Inflammatory macrophage (primary cell): ENCODE data around the gene FAM222B.
"Not testable (repeated sequence)": the region's sequence is repeated elsewhere in the genome, so short reads cannot be mapped to it uniquely, and the experiment has no call there.

Source experiments
- DNase-seq, 2 donors: peaks; one replicate each; pipeline ENCODE4 v3.0.0-alpha.2; 2020 to 2022

FAM222B gene

DNA sequence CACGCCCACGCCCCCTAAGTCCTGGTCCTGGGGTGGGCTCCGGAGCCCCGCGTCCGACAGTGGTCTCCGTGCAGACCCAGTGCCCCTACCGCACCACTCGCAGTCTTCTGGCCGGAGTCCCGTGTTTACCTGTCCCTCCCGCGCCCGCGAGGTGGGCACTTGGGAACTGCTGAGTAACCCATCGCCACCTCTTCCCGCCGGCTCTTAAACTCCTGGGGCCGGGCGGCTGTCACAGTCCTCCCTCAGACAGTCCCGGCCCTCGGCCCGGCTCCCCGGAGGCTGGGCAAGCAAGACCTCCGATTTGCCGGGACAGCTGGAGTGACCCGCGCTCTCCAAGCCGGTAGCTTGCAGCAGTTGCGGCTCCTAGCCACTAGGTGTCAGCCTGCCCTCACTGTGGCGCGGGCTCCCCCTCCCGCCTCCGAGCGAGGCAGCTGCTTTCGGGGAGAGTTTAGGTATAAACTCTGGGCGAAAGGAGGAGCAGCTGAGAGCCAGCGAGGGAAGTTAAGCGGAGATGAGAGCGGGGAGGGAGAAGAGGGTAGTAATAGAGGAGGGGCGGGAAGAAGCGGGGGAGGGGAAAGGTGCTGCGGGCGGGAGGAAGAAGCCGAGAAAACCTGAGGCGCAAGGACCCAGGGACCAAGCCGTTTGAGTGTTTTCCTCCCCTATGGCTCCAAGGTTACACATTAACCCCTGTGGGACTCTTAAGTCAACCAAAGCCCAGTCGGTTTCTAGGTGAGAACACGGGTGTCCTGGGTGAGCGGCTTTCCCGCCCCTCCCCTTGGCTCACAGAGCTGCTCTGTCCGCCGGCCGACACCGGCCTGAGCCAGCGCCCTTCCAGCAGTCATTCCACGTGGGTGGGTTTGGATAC is 115.7 kb downstream of the FAM222B start:
- peak; percentile 93 to 95 for DNase-seq

DNA sequence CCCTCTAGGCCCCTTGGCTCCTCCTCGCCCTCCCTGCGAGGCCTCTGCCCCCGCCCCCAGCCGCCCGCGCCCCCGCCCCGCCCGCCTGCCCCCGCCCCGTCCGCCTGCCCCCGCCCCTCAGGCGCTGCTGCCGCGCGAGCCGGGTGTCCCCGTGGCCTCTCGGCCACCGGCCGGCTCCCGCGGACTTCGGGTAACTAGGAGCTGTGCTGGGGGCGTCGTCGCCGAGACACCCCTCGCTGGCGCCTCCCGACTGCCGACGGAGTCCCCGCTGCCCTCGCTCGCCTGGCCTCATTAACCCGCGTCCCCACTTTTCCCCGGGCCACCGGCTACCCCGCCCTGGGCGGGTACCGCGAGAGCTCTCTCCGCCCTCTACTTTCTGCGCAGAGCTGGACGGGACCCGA is 116.4 kb downstream of the FAM222B start, which contains the start of gene TLCD1:
TSS of gene TLCD1 (minus strand) at position 8 of the 401 bp plus-strand sequence. CDS start 136 bp downstream, outside the sequence.
- peak; percentile 59 to 74 for DNase-seq

DNA sequence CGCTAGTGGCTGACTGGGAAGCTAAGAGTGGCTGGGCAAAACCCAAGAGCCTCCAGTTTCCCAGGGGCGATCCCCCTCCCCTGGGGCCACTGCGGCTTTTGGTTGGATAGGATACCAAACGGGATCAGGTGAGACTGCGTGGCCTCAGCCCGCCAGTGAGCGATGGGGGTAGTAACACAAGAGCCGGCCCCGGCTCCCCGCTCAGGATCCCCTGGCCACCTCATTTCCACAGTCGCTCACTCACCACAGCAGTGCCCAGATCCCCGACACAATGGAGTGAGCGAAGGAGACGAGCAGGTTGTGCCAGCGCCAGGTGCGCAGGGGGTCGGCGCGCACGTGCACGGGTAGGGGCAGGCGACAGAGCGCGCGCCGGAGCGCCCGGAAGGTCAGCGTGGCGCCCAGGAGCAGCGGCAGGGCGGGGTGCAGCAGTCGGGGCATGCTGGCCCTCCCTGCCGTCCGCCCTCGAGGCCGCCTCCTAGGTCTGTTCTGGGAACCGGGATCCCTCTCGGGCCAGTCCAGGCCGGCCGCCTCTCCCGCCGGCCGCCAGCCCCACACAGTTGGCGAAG is 116.8 kb downstream of the FAM222B start:
- DNase-seq = peak; percentile 39 to 59

DNA sequence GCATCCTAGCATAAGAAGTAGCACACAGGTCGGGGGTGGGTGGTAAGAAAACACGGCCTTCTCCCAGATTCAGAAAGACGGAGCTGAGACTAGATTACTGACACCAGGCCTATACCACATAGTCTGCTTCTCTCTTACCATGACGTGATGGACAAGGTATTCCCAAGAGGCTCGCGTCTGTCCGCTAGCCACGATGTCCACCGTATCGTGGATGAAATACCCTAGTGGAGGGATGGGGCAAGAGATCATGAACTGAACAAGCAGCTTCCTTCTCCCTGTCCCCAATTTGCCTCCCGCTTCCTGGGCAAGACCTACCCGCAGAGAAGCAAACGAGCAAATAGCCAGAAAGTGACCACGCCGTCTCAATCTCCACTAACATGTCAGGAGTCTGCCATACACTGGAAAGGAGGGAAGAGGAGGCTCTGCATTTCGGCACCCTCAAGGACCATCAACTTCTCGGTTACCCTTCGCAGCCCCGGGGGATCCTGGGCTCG is 117.4 kb downstream of the FAM222B start:
- DNase-seq = no peak

DNA sequence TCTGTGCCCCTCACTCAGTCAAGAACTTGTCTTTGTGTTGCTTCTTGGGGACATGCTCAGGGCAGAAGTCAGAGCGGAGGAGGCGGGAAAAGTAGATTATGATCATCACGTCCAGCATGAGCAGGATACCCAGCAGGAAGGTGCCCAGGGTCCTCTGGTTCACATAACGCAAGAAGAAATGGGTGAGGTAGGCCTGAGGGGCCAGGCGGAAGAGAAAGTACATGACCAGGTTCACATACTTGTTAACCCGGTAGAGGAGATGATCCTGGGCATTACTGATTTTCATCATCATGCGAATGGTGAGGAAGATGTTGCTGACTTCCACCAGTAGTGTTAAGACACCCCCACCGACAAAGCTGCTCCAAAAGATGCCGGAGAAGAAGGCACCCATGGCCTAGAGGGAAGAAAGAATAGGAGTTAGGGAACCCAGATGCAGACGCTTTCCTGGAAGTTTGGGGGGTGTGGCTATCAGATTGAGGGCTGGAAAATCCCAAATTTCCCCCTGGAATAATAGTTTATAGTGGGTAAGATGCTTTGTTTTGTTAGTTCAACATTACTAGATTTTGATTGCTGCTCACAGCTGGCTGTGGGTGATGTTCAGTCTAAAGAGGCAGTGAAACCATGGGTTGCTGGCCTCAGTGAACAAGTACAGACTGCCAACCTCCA is 118.0 kb downstream of the FAM222B start:
- no peak for DNase-seq

DNA sequence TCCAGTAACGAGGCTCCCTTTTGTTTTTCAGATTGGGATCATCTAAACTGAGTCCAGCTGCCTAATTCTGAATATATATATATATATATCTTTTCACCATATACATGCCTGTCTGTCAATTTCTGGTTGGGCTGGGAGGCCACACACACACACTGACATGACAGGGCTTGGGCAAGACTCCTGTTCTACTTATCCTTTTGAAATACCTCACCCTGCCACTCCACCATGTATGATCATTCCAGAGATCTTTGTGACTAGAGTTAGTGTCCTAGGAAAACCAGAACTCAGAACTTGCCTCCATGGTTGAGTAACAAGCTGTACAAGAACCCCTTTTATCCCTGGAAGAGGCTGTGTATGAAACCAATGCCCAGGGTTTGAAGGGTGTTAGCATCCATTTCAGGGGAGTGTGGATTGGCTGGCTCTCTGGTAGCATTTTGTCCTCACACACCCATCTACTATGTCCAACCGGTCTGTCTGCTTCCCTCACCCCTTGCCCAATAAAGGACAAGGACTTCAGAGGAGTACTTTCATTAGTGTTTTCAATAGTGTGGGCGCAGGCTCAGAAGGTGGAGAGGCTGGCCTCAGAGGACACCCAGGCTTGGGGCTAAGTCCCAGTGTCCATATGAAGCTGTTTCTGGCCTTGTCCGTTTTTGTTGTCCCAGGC is 118.6 kb downstream of the FAM222B start:
- DNase-seq = not testable (repeated sequence)

DNA sequence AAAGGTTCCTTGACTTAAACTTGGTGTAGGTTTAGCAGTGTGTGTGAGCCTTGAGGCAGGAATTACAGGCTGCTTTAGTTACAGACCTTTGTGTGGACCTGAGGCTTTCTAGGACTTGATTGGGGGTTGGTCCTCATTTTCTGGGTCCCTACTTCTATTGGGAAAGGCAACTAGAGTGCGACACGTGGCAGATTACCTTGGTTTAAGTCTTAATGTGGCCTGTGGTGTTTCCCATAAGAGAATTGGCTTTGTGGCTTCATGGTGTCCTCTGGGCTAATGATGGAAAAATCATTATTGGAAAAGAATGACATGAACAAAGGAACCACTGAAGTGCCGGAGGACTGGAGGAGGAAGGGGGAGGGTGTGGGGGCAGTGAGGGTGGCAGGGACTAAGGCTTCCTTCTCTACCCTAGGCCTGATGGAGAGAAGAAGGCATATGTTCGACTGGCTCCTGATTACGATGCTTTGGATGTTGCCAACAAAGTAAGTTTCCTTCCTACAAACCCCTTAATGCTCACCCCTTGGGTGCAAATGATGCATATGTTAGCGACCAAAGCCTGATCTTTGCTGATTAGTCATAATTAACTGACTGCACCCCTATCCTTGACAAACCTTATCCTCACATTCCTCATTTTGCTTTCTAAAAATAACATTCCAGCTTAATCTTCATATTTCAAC is 119.3 kb downstream of the FAM222B start:
- DNase-seq = no peak

DNA sequence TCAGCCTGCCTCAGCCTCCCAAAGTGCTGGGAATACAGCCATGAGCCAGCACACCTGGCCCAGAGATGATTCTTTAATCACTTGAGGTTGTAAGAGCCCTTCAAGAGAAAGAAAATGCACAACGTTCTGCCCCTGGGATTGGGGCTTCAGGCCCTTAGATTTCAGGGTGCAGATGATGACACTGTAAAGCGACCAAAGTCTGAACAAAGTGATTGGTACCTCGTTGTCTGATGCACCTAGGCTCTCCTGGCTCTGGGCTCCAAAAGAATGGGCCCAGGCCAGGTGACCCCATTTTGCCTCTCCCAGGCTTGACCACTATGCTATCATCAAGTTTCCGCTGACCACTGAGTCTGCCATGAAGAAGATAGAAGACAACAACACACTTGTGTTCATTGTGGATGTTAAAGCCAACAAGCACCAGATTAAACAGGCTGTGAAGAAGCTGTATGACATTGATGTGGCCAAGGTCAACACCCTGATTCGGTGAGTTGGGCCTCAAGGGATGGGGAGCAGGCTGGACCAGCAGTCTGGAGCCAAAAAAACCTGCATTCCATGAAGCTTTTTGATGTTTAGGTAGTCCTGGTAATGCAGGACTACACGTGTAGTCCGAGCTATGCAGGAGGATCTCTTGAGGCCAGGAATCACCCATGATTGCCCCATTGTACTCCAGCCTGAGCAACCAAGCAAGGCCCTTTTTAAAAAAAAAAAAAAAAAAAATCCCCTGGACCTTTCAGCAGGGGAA is 120.0 kb downstream of the FAM222B start:
- no peak for DNase-seq

DNA sequence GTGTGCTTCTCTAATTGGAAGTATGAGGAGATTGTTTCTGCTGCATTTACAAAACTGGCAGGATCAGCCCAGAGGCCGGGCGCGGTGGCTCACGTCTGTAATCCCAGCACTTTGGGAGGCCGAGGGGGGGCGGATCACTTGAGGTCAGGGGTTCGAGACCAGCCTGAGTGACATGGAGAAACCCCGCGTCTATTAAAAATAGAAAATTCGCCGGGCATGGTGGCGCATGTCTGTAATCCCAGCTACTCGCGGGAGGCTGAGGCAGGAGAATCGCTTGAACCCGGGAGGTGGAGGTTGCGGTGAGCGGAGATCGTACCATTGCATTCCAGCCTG is 121.6 kb downstream of the FAM222B start:
- not testable (repeated sequence) for DNase-seq

DNA sequence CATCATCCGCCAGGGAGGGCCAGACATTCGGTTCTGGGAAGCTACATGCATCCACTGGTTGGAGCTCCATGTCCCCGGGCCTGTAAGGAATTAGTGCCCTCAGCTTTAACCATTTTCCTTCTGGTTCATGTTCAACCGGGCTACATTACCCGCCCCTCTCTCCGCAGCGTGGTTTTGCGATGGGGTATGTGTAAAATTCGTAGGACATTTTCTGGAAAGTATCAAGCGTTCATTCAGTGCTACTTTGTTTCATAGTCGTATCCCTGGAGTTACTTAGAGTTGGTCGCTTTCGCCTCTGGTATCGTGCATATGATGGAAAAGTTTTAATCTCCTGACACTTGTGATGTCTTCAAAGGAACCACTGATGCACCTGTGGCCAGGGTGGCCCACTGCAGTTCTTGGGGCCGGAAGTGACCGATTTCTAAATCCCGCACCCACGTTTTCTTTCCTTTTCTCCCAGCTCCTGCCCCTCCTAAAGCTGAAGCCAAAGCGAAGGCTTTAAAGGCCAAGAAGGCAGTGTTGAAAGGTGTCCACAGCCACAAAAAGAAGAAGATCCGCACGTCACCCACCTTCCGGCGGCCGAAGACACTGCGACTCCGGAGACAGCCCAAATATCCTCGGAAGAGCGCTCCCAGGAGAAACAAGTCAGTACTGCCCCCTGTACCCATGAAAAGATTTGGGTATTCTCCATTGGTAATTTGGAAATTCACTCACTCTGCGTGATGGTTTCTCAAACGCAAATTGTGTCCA is 122.2 kb downstream of the FAM222B start:
- DNase-seq = peak in 1 of 2 donors; percentile 30

DNA sequence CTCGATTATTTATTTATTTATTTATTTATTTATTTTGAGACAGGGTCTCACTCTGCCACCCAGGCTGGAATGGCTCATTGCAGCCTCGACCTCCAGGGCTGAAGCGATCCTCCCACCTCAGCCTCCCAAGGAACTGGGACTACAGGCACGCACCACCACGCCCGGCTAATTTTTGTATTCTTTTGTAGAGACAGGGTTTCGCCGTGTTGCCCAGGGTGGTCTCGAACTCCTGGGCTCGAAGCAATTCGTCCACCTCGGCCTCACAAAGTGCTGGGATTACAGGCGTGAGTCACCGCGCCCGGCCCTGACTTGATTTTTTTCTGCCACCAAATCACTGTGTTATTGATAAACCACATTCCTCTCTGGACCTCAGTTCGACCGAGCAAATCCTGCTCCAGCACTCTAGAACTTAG is 123.6 kb downstream of the FAM222B start:
- DNase-seq = no peak

DNA sequence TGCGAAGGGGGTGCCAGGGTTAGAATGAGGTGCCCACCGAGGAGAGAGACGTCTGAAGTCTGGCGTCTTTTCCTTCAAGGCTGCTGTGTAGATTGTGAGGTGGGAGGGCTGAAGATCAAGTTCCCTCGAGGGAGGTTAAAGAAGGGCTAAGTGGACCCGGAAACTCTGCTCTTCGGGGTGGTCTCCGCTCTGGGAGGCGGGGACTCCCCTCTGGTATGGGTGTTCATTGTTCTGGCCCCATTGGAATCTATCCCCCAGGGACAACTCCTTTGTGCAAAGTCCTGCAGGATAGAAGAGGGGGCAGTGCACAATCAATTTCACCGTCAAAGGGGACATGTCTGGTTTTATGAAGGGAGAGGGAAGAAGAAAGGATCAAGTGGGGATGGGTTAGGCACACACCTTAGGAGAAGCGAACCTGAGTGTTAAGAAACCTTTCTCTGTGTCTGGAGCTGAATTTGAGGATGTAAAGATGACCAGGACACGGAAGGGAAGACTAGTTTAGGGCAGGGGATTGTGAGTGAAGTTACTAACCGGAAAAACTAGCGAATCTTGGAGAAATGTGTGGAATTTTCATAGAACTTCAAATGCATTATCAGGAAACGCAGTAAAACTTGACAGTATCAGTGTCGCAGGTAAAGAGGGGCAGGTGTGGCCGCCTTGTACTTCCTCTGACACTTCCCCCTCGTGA is 124.1 kb downstream of the FAM222B start:
- no peak for DNase-seq

DNA sequence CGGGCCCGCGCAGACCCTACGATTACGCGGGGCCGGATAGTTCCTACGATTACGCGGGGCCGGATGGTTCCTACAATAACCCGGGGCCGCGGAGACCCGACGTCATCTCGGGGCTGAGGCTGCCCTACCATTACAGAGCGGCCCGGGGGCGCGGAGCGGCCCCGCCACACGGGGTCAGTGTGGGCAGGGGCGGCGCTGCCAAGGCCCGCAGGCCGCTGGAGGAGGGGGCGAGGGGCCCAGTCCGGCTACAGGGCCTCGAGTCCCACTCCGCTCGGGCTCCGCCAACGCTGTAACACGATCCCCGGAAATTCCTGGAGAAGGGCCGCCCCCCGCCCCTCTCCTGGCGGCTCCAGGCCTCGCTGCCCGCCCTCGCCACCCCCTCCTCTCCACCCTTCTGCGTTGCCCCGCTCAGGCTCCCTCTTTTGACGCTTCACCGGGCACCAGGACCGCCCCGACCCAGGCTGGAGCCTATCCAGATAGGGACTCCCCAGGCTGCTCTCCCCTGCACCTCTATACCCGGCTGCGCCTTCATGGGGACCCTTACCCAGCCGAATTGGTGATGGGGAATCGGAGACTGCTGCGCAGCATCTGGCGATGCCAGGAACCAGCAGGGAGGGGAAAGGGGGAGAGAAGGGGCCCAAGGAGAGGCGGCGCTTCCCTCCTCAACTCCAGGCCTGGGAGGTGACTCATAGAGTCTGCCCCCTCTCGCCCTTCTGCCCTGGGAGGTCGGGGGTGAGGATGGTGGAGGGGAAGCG is 124.8 kb downstream of the FAM222B start, which contains the start of gene RAB34:
TSS of gene RAB34 (minus strand) at position 291 of the 755 bp plus-strand sequence. CDS start 602 bp downstream, outside the sequence.
- peak; percentile 35 to 43 for DNase-seq

DNA sequence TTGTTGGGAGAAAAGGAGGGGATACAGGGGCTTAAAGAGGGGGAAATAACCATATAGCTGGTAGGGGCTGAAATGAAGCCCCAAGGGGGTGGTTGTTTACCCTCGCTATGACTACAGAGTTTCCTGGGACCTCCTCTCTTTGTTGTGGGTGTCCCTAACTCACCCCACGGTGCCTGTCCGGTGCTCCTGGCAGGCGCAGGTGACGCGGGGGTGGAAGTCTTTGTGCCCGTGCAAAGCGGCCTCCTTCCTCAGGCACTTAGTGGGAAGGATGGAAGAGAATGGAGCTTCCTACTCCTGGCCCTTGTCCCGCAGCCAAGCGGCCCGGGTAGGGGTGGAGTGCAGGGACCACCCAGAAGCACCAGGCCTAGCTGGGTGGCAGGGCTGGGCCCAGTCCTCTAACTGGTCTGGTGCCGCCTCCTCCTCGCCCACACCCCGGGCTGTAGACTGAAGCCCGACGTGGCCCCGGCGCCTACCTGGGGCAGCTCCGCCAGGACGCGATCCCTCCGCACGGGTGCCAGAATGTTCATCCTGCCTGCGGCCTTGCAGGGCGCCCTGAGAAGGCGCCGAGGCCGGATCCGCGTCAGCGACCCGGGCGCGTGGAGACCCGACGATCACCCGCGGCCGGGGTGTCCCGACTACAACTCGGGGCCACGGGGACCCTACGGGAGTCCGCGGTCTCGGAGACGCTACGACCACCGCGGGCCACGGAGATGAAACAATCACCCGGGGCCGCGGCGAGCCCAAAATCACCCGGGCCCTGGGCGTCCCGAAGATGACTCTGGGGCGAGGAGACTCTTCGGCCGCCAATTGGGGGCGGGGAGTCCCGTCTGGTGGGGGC is 125.6 kb downstream of the FAM222B start:
- no peak for DNase-seq

DNA sequence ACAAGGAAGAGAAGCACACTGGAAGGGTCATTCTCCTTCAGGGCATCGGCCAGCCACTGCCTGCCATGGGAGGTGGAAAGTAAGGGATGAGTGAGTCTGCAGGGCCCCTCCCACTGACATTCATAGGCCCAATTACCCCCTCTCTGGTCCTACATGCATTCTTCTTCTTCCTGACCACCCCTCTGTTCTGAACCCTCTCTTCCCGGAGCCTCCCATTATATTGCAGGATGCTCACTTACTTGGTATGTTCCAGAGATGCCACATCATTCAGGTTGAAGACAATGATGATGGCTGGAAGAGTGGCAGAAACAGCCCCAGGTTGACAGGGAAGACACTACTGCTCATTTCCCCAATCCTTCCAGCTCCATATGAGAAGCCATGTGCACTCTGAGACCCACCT is 127.4 kb downstream of the FAM222B start:
- DNase-seq = no peak

DNA sequence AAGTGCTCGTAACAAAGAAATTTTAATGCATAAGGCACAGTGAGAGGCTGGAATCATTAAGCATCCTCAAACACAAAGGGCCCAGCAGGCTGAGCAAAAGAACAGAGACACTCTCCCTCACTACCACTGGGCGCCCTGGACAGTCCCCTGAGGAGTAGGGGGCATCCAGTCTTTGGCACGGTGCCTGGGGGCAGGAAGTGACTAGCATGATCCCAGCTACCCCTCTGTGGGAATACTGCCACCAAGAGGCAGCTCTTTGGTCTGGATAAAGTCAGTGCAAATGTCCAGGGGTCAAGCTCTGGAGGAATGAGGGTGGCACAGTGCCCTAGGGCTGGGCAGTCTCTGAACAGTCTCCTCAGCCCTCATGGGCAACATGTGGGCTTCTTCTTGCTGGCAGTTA is 128.3 kb downstream of the FAM222B start:
- no peak for DNase-seq

DNA sequence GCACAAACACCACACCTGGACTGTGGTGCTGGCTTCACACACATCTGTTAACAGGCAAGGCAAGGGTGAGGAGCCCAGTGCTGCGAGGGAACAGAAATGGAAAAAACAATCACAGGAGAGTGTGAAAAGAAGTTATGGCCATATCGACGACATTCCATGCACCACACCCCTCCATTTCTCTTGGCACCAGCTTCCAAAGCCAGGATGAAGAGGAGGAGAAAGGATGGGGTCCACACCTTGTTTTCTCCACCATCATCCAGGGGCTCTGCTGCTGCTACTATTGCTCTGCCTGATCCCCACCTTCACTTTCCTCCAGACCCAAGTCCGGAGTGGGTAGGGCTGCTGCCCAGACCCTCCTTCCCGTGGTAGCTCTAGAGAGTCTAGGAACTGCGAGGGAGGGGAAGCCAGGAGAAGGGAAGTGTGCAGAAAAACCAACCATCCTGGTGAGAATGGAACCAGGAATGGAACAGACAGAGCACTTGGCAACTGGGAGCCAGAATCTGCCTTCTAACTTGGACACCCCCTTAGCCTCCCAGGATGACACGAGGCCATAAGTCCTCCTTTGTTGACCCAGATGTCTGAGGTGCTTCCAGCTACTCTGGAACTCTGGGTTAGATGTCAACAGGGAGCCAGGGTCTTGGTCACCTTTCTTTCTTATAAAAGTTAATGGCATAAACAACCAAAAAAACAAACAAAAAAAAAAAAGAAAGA is 129.7 kb downstream of the FAM222B start:
- no peak for DNase-seq
